Measurements from ENCODE around the gene CMTM2. TPM values are rescaled to one million over a fixed set of nuclear protein-coding genes. Genes with fewer than 3 reads are reported as not detected.

The CMTM2 gene
- total and polyA plus RNA-seq, 9 of the 15 experiments (the other 6 are each of a cell fraction or from before 2014, with no cell fraction given), result not detected

GRCh38 chr16:66603537-66604375, 24.5 kb downstream of the CMTM2 start (continued):
- TF ChIP-seq ASH1L (IDR thresholded peaks at IDR 0.05; ENCODE audit: borderline replicate concordance, low read depth, partially characterized antibody) (no peak), ETS2 (tag; IDR thresholded peaks at IDR 0.05; ENCODE audit: borderline replicate concordance, poor library complexity, severe bottlenecking) (peak; percentile 42), PHB (CRISPR knock-in tag; IDR thresholded peaks at IDR 0.05) (no peak), ZNF224 (CRISPR knock-in tag; IDR thresholded peaks at IDR 0.05) (no peak), ZNF324 (CRISPR knock-in tag; IDR thresholded peaks at IDR 0.05) (peak; percentile 46), NELFE (IDR thresholded peaks at IDR 0.05; ENCODE audit: insufficient read depth, insufficient read length) (no peak), XRCC3 (IDR thresholded peaks at IDR 0.05) (no peak), TOE1 (IDR thresholded peaks at IDR 0.05; ENCODE audit: borderline replicate concordance) (peak; percentile 18; the same call in 1 of the 2 replicates), TOE1 (CRISPR knock-in tag; IDR thresholded peaks at IDR 0.05; ENCODE audit: borderline replicate concordance, low read depth) (no peak), WHSC1 (IDR thresholded peaks at IDR 0.05; ENCODE audit: low read length) (no peak), CBX8 (IDR thresholded peaks at IDR 0.05; ENCODE audit: borderline replicate concordance, extremely low read depth, low read depth, low read length, poor library complexity, severe bottlenecking) (no peak), SMAD2 (IDR thresholded peaks at IDR 0.05; ENCODE audit: low read depth, low read length) (no peak), ESRRA (IDR thresholded peaks at IDR 0.05; ENCODE audit: borderline replicate concordance, low read depth) (no peak), CBFB (CRISPR knock-in tag; IDR thresholded peaks at IDR 0.05) (no peak), ZNF253 (CRISPR knock-in tag; conservative IDR thresholded peaks at IDR 0.05) (no peak), KAT2B (IDR thresholded peaks at IDR 0.05; ENCODE audit: low read depth, low read length) (no peak), ATF6 (CRISPR knock-in tag; IDR thresholded peaks at IDR 0.05) (no peak), ZNF232 (CRISPR knock-in tag; IDR thresholded peaks at IDR 0.05) (no peak), E2F4 (CRISPR knock-in tag; IDR thresholded peaks at IDR 0.05; ENCODE audit: low read depth) (no peak), SNAPC5 (CRISPR knock-in tag; IDR thresholded peaks at IDR 0.05) (peak; percentile 45; the same call in 1 of the 2 replicates), ZNF311 (CRISPR knock-in tag; IDR thresholded peaks at IDR 0.05) (peak; percentile 95)
- TF ChIP-seq, protein P1, sequence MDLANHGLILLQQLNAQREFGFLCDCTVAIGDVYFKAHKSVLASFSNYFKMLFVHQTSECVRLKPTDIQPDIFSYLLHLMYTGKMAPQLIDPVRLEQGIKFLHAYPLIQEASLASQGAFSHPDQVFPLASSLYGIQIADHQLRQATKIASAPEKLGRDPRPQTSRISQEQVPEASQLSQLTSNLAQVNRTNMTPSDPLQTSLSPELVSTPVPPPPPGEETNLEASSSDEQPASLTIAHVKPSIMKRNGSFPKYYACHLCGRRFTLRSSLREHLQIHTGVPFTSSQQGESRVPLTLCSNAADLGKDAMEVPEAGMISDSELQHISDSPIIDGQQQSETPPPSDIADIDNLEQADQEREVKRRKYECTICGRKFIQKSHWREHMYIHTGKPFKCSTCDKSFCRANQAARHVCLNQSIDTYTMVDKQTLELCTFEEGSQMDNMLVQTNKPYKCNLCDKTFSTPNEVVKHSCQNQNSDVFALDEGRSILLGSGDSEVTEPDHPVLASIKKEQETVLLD (IDR thresholded peaks at IDR 0.05), result peak; percentile 78
- TF ChIP-seq, protein P2, sequence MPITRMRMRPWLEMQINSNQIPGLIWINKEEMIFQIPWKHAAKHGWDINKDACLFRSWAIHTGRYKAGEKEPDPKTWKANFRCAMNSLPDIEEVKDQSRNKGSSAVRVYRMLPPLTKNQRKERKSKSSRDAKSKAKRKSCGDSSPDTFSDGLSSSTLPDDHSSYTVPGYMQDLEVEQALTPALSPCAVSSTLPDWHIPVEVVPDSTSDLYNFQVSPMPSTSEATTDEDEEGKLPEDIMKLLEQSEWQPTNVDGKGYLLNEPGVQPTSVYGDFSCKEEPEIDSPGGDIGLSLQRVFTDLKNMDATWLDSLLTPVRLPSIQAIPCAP (CRISPR knock-in tag; IDR thresholded peaks at IDR 0.05; ENCODE audit: borderline replicate concordance), result no peak

Data from K562 (cell line).